ENCODE measurements around the gene WASL. TPM values are rescaled to one million over a fixed set of nuclear protein-coding genes. Genes with fewer than 3 reads are reported as not detected.

Gene WASL
- total RNA-seq, 3 donors from 2014 or later (not counting 1 experiment from before 2014, with no cell fraction given) = 9.6 to 12.1 (median 10.6) TPM

DNA sequence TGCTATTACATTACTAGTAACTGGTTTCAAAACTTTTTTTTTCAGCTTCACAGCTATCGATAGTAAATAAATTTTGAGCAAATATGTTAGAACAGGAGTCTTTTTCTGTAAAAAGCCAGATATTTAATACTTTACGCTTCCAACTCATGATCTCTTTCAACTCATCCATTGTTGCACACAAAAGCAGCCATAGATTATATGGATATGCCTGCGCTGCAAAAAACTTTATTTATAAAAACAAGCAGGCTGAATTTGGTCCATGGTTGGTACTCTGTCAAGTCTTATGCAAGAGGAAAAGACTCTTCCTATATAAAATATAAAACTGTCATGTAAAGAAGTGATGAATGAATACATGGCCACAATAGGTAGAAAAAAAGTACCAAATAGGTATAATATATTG lies 31.1 kb downstream of the WASL start:
- H3K4me1 Mint-ChIP-seq = peaks cover 46 to 57% of the 10 kb centered on the region in 2 donors
- DNase-seq (no peak), ATAC-seq (no peak)
- WGBS (ENCODE audit: insufficient coverage) = 100% methylated on average over 2 of the region's 3 CpGs
- no peaks in the 10 kb centered on the region for H3K27me3 ChIP-seq (ENCODE audit: control insufficient read depth, insufficient read depth, low read length)
- no peaks in the 10 kb centered on the region for H3K27me3 Mint-ChIP-seq (ENCODE audit: low read depth in 2 of 2)
- TF ChIP-seq, protein P1, sequence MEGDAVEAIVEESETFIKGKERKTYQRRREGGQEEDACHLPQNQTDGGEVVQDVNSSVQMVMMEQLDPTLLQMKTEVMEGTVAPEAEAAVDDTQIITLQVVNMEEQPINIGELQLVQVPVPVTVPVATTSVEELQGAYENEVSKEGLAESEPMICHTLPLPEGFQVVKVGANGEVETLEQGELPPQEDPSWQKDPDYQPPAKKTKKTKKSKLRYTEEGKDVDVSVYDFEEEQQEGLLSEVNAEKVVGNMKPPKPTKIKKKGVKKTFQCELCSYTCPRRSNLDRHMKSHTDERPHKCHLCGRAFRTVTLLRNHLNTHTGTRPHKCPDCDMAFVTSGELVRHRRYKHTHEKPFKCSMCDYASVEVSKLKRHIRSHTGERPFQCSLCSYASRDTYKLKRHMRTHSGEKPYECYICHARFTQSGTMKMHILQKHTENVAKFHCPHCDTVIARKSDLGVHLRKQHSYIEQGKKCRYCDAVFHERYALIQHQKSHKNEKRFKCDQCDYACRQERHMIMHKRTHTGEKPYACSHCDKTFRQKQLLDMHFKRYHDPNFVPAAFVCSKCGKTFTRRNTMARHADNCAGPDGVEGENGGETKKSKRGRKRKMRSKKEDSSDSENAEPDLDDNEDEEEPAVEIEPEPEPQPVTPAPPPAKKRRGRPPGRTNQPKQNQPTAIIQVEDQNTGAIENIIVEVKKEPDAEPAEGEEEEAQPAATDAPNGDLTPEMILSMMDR (IDR thresholded peaks at IDR 0.05) = no peak
- intact Hi-C loops (cut with micrococcal nuclease) = no loop called here
- H3K36me3 Mint-ChIP-seq = no peaks in the 10 kb centered on the region
- H3K9me3 ChIP-seq (ENCODE audit: control insufficient read depth, insufficient read depth, low read length) = no peaks in the 10 kb centered on the region
- H3K36me3 ChIP-seq (ENCODE audit: control insufficient read depth, insufficient read depth, low read length) = no peaks in the 10 kb centered on the region
- no peak overlapping the region for H3K4me3 ChIP-seq (ENCODE audit: low read length)
- H3K4me1 ChIP-seq (ENCODE audit: control insufficient read depth, insufficient read depth, low read length) = no peaks in the 10 kb centered on the region
- no peak overlapping the region for H3K27ac Mint-ChIP-seq
- H3K4me3 Mint-ChIP-seq = no peak overlapping the region
- no peak overlapping the region for H3K27ac ChIP-seq (ENCODE audit: low read length)
- H3K9me3 Mint-ChIP-seq = no peaks in the 10 kb centered on the region

DNA sequence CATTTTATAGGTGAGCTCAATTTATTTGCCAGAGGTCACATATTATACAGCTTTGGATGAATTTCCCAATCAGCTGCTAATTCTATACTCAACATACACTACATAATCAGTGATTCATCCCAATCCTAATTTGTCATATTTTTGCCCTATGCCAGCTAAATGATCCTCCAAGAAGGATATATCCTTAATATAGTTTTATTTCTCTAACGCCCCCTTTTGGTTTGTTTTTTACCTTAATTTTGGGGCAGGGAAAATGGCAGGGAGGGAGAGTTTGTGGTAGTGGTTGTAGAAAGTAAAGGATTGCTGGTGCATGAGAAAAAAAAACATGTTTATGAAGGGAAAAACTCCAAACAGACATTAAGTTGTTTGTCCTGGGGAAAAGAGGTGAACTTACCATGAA lies 31.9 kb downstream of the WASL start:
- no peak overlapping the region for H3K27ac Mint-ChIP-seq
- Histone ChIP-seq H3K27me3 (ENCODE audit: control insufficient read depth, insufficient read depth, low read length) (no peaks in the 10 kb centered on the region), H3K9me3 (ENCODE audit: control insufficient read depth, insufficient read depth, low read length) (no peaks in the 10 kb centered on the region), H3K4me1 (ENCODE audit: control insufficient read depth, insufficient read depth, low read length) (no peaks in the 10 kb centered on the region), H3K27ac (ENCODE audit: low read length) (no peak overlapping the region), H3K36me3 (ENCODE audit: control insufficient read depth, insufficient read depth, low read length) (no peaks in the 10 kb centered on the region), H3K4me3 (ENCODE audit: low read length) (no peak overlapping the region)
- no peaks in the 10 kb centered on the region for H3K9me3 Mint-ChIP-seq
- no peaks in the 10 kb centered on the region for H3K36me3 Mint-ChIP-seq
- intact Hi-C loops (cut with micrococcal nuclease) = no loop called here
- DNase-seq (no peak), ATAC-seq (no peak)
- TF ChIP-seq, protein P1 (IDR thresholded peaks at IDR 0.05) = no peak
- H3K4me1 Mint-ChIP-seq = peaks cover 54 to 65% of the 10 kb centered on the region in 2 donors
- no peaks in the 10 kb centered on the region for H3K27me3 Mint-ChIP-seq (ENCODE audit: low read depth in 2 of 2)
- 100% methylated on average over 1 of the region's 1 CpG for WGBS (ENCODE audit: insufficient coverage)
- H3K4me3 Mint-ChIP-seq = no peak overlapping the region

DNA sequence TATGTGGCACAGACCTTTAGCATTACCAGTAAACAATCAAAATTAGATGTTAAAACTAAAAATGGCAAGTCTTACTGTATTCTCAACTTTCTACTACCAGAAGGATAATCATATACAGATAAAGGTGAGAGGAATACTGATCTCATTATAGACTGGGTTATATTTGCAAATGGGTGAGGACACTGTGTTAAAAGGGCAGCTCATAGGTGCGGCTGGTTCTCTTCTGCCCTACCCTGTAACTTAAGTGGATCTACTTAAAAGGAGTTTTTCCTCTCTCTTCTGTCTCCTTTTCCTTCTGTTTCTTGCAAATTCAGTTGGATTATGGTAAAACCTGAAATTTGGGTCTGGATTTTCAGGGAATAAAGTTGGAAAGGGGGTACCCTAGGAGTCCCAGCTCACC lies 33.0 kb downstream of the WASL start:
- Mint-ChIP-seq H3K27me3 (ENCODE audit: low read depth in 2 of 2) (no peaks in the 10 kb centered on the region), H3K36me3 (no peaks in the 10 kb centered on the region), H3K9me3 (no peaks in the 10 kb centered on the region), H3K4me3 (no peak overlapping the region), H3K27ac (no peak overlapping the region), H3K4me1 (peaks cover 60 to 65% of the 10 kb centered on the region in 2 donors)
- H3K9me3 ChIP-seq (ENCODE audit: control insufficient read depth, insufficient read depth, low read length) = no peaks in the 10 kb centered on the region
- H3K27me3 ChIP-seq (ENCODE audit: control insufficient read depth, insufficient read depth, low read length) = no peaks in the 10 kb centered on the region
- intact Hi-C loops (cut with micrococcal nuclease) = no loop called here
- no peaks in the 10 kb centered on the region for H3K4me1 ChIP-seq (ENCODE audit: control insufficient read depth, insufficient read depth, low read length)
- H3K36me3 ChIP-seq (ENCODE audit: control insufficient read depth, insufficient read depth, low read length) = no peaks in the 10 kb centered on the region
- no CpG with 5 or more reads among the region's 1 CpG for WGBS (ENCODE audit: insufficient coverage)
- TF ChIP-seq, protein P1 (IDR thresholded peaks at IDR 0.05) = no peak
- no peak for ATAC-seq
- no peak for DNase-seq
- H3K27ac ChIP-seq (ENCODE audit: low read length) = no peak overlapping the region
- H3K4me3 ChIP-seq (ENCODE audit: low read length) = no peak overlapping the region

- Histone ChIP-seq H3K27ac (ENCODE audit: low read length) (no peak overlapping the region), H3K4me3 (ENCODE audit: low read length) (no peak overlapping the region), H3K36me3 (ENCODE audit: control insufficient read depth, insufficient read depth, low read length) (no peaks in the 10 kb centered on the region), H3K4me1 (ENCODE audit: control insufficient read depth, insufficient read depth, low read length) (no peaks in the 10 kb centered on the region), H3K9me3 (ENCODE audit: control insufficient read depth, insufficient read depth, low read length) (no peaks in the 10 kb centered on the region), H3K27me3 (ENCODE audit: control insufficient read depth, insufficient read depth, low read length) (no peaks in the 10 kb centered on the region)
- no peaks in the 10 kb centered on the region for H3K27me3 Mint-ChIP-seq (ENCODE audit: low read depth in 2 of 2)
- no peak overlapping the region for H3K27ac Mint-ChIP-seq
- no peaks in the 10 kb centered on the region for H3K36me3 Mint-ChIP-seq
- no peaks in the 10 kb centered on the region for H3K9me3 Mint-ChIP-seq
- TF ChIP-seq, protein P1 (IDR thresholded peaks at IDR 0.05) = no peak
- no peak overlapping the region for H3K4me3 Mint-ChIP-seq
- DNase-seq = no peak
- H3K4me1 Mint-ChIP-seq = peaks cover 61 to 62% of the 10 kb centered on the region in 2 donors
- no peak for ATAC-seq
- intact Hi-C loops (cut with micrococcal nuclease) = no loop called here
- 93% methylated on average over 2 of the region's 2 CpGs for WGBS (ENCODE audit: insufficient coverage)
Measured at GRCh38 chr7:123715198-123715597, 33.6 kb downstream of the WASL start.

Data from natural killer cell (primary cell).